GM13976 (cell line): ENCODE results near the gene XPNPEP2.

Experiments
- DNase-seq: peaks from one replicate; pipeline ENCODE4 v3.0.0; 2012; ENCODE audit warnings: low spot score
- in situ Hi-C: fragments of 300-500 bp; cut with MboI; formaldehyde crosslinking; loops from one replicate; pipeline ENCODE4 v1.12.0; 2022; ENCODE audit warnings: low sequenced_read_pairs, mixed read lengths, inconsistent platforms; ENCODE audit not compliant: unreplicated experiment
- TF ChIP-seq, protein P1 (sequence below): IDR thresholded peaks from 2 replicates; pipeline ENCODE4 v1.5.1; 2012; ENCODE audit warnings: borderline replicate concordance, mild to moderate bottlenecking; ENCODE audit not compliant: insufficient read depth; ENCODE audit errors: extremely low read depth, missing control alignments, control extremely low read depth

Gene XPNPEP2

DNA sequence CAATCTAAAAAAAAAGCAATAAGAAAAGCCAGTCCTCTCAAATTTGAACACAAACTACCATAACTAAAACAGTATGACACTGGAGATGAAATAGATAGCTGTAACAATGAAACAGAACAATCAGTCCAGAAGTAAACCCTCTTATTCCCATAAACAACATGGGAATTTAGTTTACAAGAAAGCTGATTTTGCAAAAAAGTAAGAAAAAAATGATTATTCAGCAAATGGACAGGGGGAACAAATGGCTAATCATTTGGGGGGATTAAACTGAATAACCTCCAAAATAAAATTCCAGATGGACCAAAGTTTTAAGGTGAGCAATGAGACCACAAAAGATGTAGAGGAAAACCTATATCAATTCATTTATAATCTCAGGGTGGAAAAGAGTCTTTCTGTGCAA lies 24.9 kb downstream of the XPNPEP2 start:
- in situ Hi-C loops, result no loop called here
- TF ChIP-seq, protein P1, sequence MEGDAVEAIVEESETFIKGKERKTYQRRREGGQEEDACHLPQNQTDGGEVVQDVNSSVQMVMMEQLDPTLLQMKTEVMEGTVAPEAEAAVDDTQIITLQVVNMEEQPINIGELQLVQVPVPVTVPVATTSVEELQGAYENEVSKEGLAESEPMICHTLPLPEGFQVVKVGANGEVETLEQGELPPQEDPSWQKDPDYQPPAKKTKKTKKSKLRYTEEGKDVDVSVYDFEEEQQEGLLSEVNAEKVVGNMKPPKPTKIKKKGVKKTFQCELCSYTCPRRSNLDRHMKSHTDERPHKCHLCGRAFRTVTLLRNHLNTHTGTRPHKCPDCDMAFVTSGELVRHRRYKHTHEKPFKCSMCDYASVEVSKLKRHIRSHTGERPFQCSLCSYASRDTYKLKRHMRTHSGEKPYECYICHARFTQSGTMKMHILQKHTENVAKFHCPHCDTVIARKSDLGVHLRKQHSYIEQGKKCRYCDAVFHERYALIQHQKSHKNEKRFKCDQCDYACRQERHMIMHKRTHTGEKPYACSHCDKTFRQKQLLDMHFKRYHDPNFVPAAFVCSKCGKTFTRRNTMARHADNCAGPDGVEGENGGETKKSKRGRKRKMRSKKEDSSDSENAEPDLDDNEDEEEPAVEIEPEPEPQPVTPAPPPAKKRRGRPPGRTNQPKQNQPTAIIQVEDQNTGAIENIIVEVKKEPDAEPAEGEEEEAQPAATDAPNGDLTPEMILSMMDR, result no peak

DNA sequence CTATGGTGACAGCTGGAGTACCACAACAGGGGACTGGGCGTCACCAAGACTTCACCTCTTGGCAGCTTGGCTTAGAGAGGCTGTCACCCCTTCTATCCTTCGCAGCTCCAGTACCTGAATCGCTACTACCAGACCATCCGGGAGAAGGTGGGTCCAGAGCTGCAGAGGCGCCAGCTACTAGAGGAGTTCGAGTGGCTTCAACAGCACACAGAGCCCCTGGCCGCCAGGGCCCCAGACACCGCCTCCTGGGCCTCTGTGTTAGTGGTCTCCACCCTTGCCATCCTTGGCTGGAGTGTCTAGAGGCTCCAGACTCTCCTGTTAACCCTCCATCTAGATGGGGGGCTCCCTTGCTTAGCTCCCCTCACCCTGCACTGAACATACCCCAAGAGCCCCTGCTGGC lies 29.4 kb downstream of the XPNPEP2 start:
- in situ Hi-C loops, result no loop called here
- TF ChIP-seq, protein P1, result no peak
- DNase-seq, result no peak

More for the DNA sequence above, 24.9 kb downstream of the XPNPEP2 start:
- no peak for DNase-seq

DNA sequence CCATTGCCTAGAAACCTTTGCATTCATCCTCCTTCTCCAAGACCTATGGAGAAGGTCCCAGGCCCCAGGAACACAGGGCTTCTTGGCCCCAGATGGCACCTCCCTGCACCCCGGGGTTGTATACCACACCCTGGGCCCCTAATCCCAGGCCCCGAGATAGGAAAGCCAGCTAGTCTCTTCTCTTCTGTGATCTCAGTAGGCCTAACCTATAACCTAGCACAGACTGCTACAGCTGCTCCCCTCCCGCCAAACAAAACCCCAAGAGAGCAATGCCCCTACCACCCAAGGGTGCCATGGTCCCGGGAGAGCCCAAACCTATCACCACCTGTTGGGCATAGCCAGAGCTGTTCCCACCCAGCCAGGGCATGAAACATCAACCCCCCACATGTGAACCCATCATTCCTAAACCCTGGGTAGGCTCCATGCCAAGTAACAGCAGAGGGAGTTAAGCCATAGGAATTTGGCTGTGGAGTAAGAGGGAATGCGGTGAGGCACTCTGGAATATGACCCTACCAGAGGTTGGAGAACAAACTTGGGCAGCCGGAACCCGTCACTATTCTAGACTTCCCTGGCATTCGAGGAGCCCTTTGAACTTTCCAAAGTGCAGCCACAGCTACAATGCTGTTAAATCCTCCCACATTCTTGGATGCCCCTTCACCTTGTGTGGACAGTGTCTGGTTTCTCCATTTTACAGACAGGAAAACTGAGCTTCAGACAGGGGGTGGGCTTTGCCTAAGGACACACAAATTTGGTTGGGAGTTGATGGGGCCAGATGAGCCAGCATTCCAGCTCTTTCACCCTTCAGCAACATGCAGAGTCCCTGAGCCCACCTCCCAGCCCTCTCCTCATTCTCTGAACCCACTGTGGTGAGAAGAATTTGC lies 30.0 kb downstream of the XPNPEP2 start:
- TF ChIP-seq, protein P1, result no peak
- in situ Hi-C loops, result no loop called here
- no peak for DNase-seq

DNA sequence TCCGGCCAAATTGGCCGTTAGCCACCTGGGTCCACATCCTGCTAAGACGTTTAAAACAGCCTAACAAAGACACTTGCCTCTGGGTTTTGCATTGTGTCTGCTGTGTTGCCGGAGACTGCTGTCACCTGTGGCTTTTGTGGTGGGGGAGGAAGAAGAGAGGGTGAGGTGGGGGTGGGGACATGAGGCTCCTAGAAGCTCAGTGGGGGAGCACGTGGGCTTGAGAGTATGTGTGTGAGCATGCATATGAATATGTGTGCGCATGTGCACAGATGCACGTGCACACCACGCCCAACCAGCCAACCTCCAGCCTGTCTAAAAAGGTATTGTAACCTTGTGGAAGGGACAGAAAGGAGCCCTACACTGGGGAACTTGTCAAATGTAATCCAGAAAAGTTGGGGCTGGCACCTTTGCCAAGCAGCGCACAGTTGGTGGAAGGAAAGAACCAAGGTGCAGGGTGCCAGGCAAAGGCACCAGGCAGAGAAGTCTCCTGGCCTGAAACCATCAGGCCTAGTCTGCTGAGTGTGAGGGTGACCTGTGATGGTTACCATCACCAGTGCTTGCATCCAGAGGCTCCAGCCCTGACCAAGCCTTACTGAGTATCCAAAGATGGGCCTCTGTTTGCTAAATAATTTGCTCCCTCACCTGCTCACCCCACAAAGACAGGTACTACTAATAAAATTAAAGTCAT lies 30.8 kb downstream of the XPNPEP2 start:
- in situ Hi-C loops, result no loop called here
- DNase-seq, result peak; percentile 71
- TF ChIP-seq, protein P1, result no peak

DNA sequence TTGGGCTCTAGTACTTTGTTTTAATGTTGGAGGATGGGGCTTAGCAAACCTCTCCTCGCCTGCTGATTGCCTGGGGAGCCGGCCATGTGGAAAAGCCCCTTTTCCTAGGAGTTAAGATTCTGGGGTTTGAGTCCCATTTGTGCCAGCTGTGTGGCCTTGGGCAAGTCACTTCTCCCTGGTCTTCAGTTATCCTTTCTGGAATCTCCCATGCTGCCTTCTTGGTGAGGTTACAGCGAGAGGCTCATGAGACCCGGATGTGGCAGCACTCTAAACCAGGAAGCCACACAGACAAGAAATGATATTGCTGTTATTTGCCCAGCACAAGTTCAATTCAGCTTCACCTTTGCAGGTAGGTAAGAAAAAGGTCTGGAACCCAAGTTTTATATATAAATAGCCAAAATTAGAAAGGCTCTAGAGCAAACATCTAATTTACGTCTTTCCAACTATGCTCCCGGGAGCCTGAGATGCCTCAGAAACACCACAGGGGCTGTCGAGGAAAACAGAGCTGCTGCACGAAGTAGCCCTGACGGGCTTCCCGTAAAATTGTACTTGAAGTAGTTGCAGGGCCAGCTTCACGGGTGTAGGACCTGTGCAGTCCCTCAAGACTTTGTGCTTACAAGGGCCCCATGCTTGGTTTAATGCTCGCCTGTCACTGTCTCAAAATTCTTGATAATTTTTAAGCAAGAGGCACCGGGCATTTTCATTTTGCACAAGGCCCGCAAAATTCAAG lies 32.7 kb downstream of the XPNPEP2 start:
- TF ChIP-seq, protein P1, result no peak
- in situ Hi-C loops, result no loop called here
- DNase-seq, result no peak

DNA sequence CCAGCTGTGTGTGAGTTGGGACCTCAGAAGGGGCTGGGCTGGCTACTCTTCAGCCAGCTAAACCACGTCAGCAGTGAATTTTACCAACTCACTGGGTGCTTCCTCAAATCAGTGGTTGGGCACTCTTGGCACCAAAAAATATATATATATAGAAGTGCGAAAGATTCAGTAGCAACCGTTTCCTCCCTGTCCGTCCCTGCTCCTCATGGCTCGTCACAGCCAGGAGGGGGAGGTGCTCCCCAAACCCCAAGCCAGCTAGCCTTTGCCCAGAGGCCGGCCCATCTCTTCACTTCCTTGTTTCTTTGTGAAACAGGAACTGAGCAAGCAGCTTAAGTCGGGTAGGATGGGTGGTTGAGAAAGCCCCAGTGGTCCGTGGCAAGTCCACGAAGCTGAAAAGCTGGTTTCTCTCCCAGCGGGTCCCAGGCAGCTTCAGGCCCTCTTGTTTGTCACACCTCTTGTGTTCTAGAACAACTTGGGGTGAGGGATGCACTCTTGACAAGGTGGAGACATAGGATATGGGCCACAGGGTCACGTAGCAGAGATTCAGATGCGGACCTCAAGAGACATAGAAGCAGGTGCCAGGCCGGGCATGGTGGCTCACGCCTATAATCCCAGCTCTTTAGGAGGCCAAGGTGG lies 34.1 kb downstream of the XPNPEP2 start:
- TF ChIP-seq, protein P1, result no peak
- in situ Hi-C loops, result no loop called here
- peak; percentile 59 for DNase-seq
